K562 (cell line): ENCODE measurements around the gene PDZRN4. TPM values are rescaled to one million over a fixed set of nuclear protein-coding genes. Genes with fewer than 3 reads are reported as not detected.

Experiments
- ATAC-seq: fragments of 200-7000 bp; cut with Tn5 transposase; 3 replicates; pipeline ENCODE4 v1.9.1; 2020; ENCODE audit warnings: moderate library complexity
- BruUV-seq: library from RNA; stranded (reverse); fragments of 400-500 nt; replicated peaks from 2 replicates; lab custom pipeline; 2021; lab: Mats Ljungman, UMichigan
- CTCF ChIA-PET: fragments of 300-600 bp; formaldehyde crosslinking; extraction: SDS; loops from one replicate; lab custom pipeline; 2021; ENCODE audit warnings: low intra/inter-chr PET ratio; lab: Yijun Ruan, JAX
- POLR2A ChIA-PET: fragments of 300-600, 350-650 bp; sonication (Branson Sonifier 250); formaldehyde crosslinking; extraction: SDS; loops from one replicate; lab custom pipeline; 2021; ENCODE audit warnings: antibody characterized with exemption, inconsistent platforms; lab: Yijun Ruan, JAX
- DNase-seq, 4 experiments: peaks; one replicate each; pipeline versions ENCODE4 v3.0.0 to v3.0.0-alpha.2; 2011 to 2018; ENCODE audit warnings: low spot score in 3 of 4, mixed read lengths in 3 of 4; ENCODE audit errors: extremely low read depth in 1 of 4
- FAIRE-seq: peaks from 2 replicates; lab custom pipeline; 2011; peaks lifted over from hg19 to GRCh38; lab: Jason Lieb, UNC
- H2AFZ ChIP-seq: 2 replicates; pipeline ENCODE4 v1.6.0; 2011; ENCODE audit warnings: low read depth, low read length, control low read depth, inconsistent platforms
- H3K27ac ChIP-seq: fragments of 200-600 bp; 3 replicates; pipeline ENCODE4 v1.8.0; 2011; ENCODE audit warnings: low read depth, mild to moderate bottlenecking, control low read depth, inconsistent platforms, low read length, moderate library complexity, mixed read lengths; ENCODE audit errors: extremely low read depth
- H3K27me3 ChIP-seq, 2 experiments: fragments of 300-600 bp in 1 of 2; 2 replicates in 1 of 2; 3 replicates in 1 of 2; pipeline versions ENCODE4 v1.6.0 to v1.8.0; 2011; ENCODE audit warnings: inconsistent platforms in 2 of 2, low read length in 2 of 2, mild to moderate bottlenecking in 1 of 2, mixed read lengths in 1 of 2, moderate library complexity in 1 of 2; ENCODE audit not compliant: control insufficient read depth in 2 of 2, insufficient read depth in 2 of 2
- H3K36me3 ChIP-seq: fragments of 300-600 bp; 3 replicates; pipeline ENCODE4 v1.8.0; 2011; ENCODE audit warnings: mild to moderate bottlenecking, low read length, inconsistent platforms; ENCODE audit not compliant: control insufficient read depth, insufficient read depth
- H3K4me1 ChIP-seq, 2 experiments: fragments of 200-600 bp in 1 of 2; replicated peaks in 1 of 2; 2 replicates in 1 of 2; 3 replicates in 1 of 2; pipeline versions ENCODE4 v1.5.1 to v1.8.0; 2011; ENCODE audit warnings: inconsistent platforms in 2 of 2, low read length in 2 of 2, mild to moderate bottlenecking in 1 of 2, mixed read lengths in 1 of 2, moderate library complexity in 1 of 2; ENCODE audit not compliant: control insufficient read depth in 2 of 2, insufficient read depth in 2 of 2
- H3K4me2 ChIP-seq: 2 replicates; pipeline ENCODE4 v1.6.1; 2011; ENCODE audit warnings: low read length, control low read depth, inconsistent platforms, mixed read lengths; ENCODE audit not compliant: insufficient read depth
- H3K4me3 ChIP-seq: fragments of 200-600 bp; sonication (generic), shearing (Covaris generic); 2 replicates; pipeline ENCODE4 v1.5.1; 2016; ENCODE audit warnings: control low read depth, inconsistent platforms
- H3K79me2 ChIP-seq: fragments of 200-600 bp; 3 replicates; pipeline ENCODE4 v1.8.0; 2011; ENCODE audit warnings: low read length, inconsistent platforms; ENCODE audit not compliant: control insufficient read depth, insufficient read depth
- H3K9ac ChIP-seq, 2 experiments: 2 replicates each; pipeline versions ENCODE4 v1.6.0 to v1.6.1; 2011; ENCODE audit warnings: low read depth in 2 of 2, low read length in 2 of 2, control low read depth in 1 of 2, inconsistent platforms in 1 of 2, mild to moderate bottlenecking in 1 of 2, mixed read lengths in 1 of 2; ENCODE audit not compliant: insufficient read depth in 1 of 2
- H3K9me1 ChIP-seq: one replicate; pipeline ENCODE4 v1.6.0; 2011; ENCODE audit warnings: inconsistent platforms, mild to moderate bottlenecking, low read length, moderate library complexity; ENCODE audit not compliant: control insufficient read depth, insufficient read depth
- H3K9me3 ChIP-seq: replicated peaks from 2 replicates; pipeline ENCODE4 v1.5.1; 2011; ENCODE audit warnings: low read depth, low read length, inconsistent platforms; ENCODE audit not compliant: control insufficient read depth, insufficient read depth
- H4K20me1 ChIP-seq: replicated peaks from 2 replicates; pipeline ENCODE4 v1.6.1; 2011; ENCODE audit warnings: low read length, inconsistent platforms, mixed read lengths; ENCODE audit not compliant: control insufficient read depth, insufficient read depth
- CCAR2 ChIP-seq: fragments of 200-400 bp; formaldehyde crosslinking; IDR thresholded peaks from 2 replicates; pipeline ENCODE4 v1.6.1; 2017; ENCODE audit warnings: mild to moderate bottlenecking, low read depth, low read length
- ELF1 ChIP-seq: fragments of 200-800 bp; sonication (Bioruptor generic); IDR thresholded peaks from 2 replicates; pipeline ENCODE4 v1.6.1; 2016; ENCODE audit warnings: missing genetic modification characterization, missing compliant biosample characterization
- HDGF ChIP-seq: fragments of 450-650 bp; IDR thresholded peaks from 2 replicates; pipeline ENCODE4 v1.6.1; 2016
- LEF1 ChIP-seq: fragments of 450-650 bp; IDR thresholded peaks from 2 replicates; pipeline ENCODE4 v1.6.1; 2016; ENCODE audit warnings: mild to moderate bottlenecking
- TBP ChIP-seq: optimal IDR thresholded peaks from 2 replicates; pipeline ENCODE3; 2011; ENCODE audit warnings: low read depth, low read length, improper control_type of control experiment
- TFE3 ChIP-seq: fragments of 450-650 bp; formaldehyde crosslinking; IDR thresholded peaks from 2 replicates; pipeline ENCODE4 v1.4.0; 2020; ENCODE audit warnings: mild to moderate bottlenecking, mixed read lengths
- ZNF354B ChIP-seq: fragments of 250-450 bp; sonication (Bioruptor Pico); IDR thresholded peaks from 2 replicates; pipeline ENCODE4 v1.4.0; 2020
- ZNF695 ChIP-seq: fragments of 450-650 bp; formaldehyde crosslinking; IDR thresholded peaks from 2 replicates; pipeline ENCODE4 v1.4.0; 2020; ENCODE audit warnings: mild to moderate bottlenecking, moderate library complexity
- ZNF707 ChIP-seq: fragments of 250-450 bp; sonication (Bioruptor Pico); conservative IDR thresholded peaks from 2 replicates; pipeline ENCODE4 v1.8.0; 2022; ENCODE audit warnings: inconsistent platforms, mild to moderate bottlenecking, moderate library complexity
- WGBS: fragments of 100-300 bp; shearing (Covaris generic); methylation state at CpG from one replicate; pipeline ENCODE4 v1.1.6; 2016; ENCODE audit warnings: low coverage, mixed read lengths; ENCODE audit not compliant: insufficient coverage; ENCODE audit errors: missing lambda C conversion rate; 5-methylcytosine and 5-hydroxymethylcytosine counted together
- in situ Hi-C: fragments of 300-500 bp; cut with MboI; formaldehyde crosslinking; loops from 4 replicates; pipeline ENCODE4 v1.15.0; 2018; ENCODE audit warnings: inconsistent platforms, mixed read lengths
- intact Hi-C: fragments of 100-400 bp; cut with micrococcal nuclease; formaldehyde crosslinking; loops from 2 replicates; pipeline ENCODE4 v1.14.2; 2022
- polyA plus RNA-seq, 8 experiments: library from polyadenylated mRNA; depleted of rRNA in 4 of 8; stranded (reverse) in 5 of 8; unstranded in 3 of 8; fragments of >200 nt; fragmentation: Nextera tagmentation in 2 of 8; fragmentation: Illumina TruSeq in 1 of 8; extraction: Ambion mirVana in 2 of 8; extraction: Trizol in 1 of 8; gene quantifications; 2 replicates each; pipeline versions ENCODE4 v1.2.1 to v1.2.3, GENCODE V29; 2011 to 2014; ENCODE audit warnings: inconsistent platforms in 1 of 8, missing spikeins in 1 of 8
- total RNA-seq, 7 experiments: library from RNA; depleted of rRNA in 6 of 7; stranded (reverse); fragments of >200 nt in 6 of 7; fragmentation: Illumina TruSeq in 2 of 7; extraction: Trizol in 2 of 7; gene quantifications; 2 replicates each; pipeline versions ENCODE4 v1.2.1 to v1.2.3, GENCODE V29; 2011 to 2021; ENCODE audit warnings: low replicate concordance in 1 of 7

Gene PDZRN4
- total and polyA plus RNA-seq, 9 of the 15 experiments (the other 6 are each of a cell fraction or from before 2014, with no cell fraction given): not detected

- in situ Hi-C loops (no loop called here), intact Hi-C loops (no loop called here)
- FAIRE-seq: no peak
- ChIA-PET POLR2A (no interaction called here), CTCF (no interaction called here)
- no peak for TF ChIP-seq TFE3 (CRISPR knock-in tag)
- TF ChIP-seq ELF1: no peak
- TF ChIP-seq ZNF695 (CRISPR knock-in tag): no peak
- TF ChIP-seq LEF1: no peak
- TF ChIP-seq HDGF: no peak
- TF ChIP-seq ZNF707 (CRISPR knock-in tag): no peak
- no peak for TF ChIP-seq ZNF354B (CRISPR knock-in tag)
- no peak for TF ChIP-seq CCAR2
- no peak for TF ChIP-seq TBP
- Histone ChIP-seq H3K4me3 (no peak overlapping the region), H3K4me2 (no peak overlapping the region), H3K9me1 (no peaks in the 10 kb centered on the region), H3K27me3 (no peaks in the 10 kb centered on the region), H3K36me3 (no peaks in the 10 kb centered on the region), H3K79me2 (no peaks in the 10 kb centered on the region), H3K27ac (no peak overlapping the region), H3K4me1 (no peaks in the 10 kb centered on the region), H2AFZ (no peak overlapping the region), H3K9ac (no peak overlapping the region), H4K20me1 (no peaks in the 10 kb centered on the region), H3K9me3 (no peaks in the 10 kb centered on the region)
- no peak for DNase-seq
- ATAC-seq: no peak
- no TSS peak for BruUV-seq
- 0% methylated on average over 2 of the region's 2 CpGs for WGBS
Observed at GRCh38 chr12:41479426-41479825, 291.3 kb downstream of the PDZRN4 start.
